ENCODE results near the gene CD226. TPM values are rescaled to one million over a fixed set of nuclear protein-coding genes. Genes with fewer than 3 reads are reported as not detected.
"Not testable (repeated sequence)": the region's sequence is repeated elsewhere in the genome, so short reads cannot be mapped to it uniquely, and the experiment has no call there.

CD226 gene
- total and polyA plus RNA-seq, 9 donors: 0.17 to 1.5 (median 1.2) TPM

DNA sequence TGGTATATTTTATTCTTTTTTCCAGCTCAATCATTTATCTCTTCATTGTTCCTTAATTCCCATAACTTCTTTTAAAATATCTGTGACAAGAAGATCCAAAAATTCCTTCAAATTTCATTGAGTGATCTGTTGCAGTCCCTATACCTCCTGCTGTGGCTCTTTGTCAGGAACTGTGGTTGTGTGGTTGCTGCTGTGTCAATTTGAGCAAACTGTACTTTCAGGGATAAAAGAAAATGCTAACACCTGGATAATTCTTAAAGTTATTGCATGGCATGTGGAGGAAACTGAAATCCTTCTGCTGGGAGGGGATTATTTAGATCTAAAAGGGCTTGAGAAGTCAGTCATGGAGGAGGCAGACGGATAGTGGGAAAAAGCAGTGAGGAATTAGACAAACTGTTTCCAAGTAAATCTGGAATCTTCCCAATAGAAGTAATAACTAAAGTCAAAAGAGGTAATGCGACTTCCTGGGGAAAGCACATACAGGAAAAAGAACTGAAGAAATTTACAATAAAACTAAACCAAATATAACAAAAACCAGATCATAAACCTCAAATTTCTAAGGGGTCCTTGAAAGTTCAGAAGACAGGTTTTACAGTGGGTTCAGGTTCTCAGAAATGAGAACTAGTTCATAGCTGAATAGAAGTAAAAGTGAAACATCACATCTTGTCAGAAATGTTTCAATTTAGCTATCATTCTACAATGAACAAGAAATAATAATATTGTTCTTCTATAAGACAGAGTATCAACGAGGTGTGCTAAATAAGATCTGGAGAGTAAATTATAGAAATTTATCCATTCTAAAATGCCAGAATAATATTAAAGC, 33.5 kb upstream of the CD226 start:
- H3K27me3 ChIP-seq: no peaks in the 10 kb centered on the region
- H3K4me3 ChIP-seq: no peak overlapping the region
- H3K27ac ChIP-seq: no peak overlapping the region
- intact Hi-C loops (cut with DNase I): no loop called here
- H3K36me3 ChIP-seq: no peaks in the 10 kb centered on the region
- peaks cover 0 to 5% of the 10 kb centered on the region in 2 donors for H3K9me3 ChIP-seq
- no peak for TF ChIP-seq EP300 (IDR thresholded peaks at IDR 0.05)
- TF ChIP-seq CTCF (IDR thresholded peaks at IDR 0.05): no peak
- TF ChIP-seq POLR2A (IDR thresholded peaks at IDR 0.05): no peak
- H3K4me1 ChIP-seq (ENCODE audit: insufficient read depth): no peaks in the 10 kb centered on the region
- DNase-seq: no peak
- 30 to 41% (median 35%) methylated on average over 3 of the region's 3 CpGs for WGBS, 3 donors

DNA sequence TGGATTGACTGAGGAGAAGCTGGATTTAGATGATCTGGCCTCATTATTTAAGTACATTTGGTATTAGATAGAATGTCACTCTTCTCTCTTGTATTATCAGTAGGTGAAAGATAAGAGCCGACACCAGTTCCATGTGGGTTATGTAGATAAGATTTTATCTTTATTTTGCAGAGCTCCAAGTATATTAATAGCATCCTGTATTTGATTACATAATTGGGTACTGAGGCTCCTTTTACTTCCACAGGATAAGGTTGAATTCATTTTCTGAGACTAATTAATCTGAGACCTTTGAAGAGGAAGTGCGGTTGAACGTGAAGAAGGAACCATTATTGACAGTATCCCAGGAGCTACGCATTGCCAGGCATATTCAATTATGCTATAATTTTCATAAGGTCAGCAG, 32.8 kb upstream of the CD226 start:
- intact Hi-C loops (cut with DNase I): no loop called here
- no peak overlapping the region for H3K27ac ChIP-seq
- H3K4me1 ChIP-seq (ENCODE audit: insufficient read depth): no peaks in the 10 kb centered on the region
- no peak overlapping the region for H3K4me3 ChIP-seq
- TF ChIP-seq EP300 (IDR thresholded peaks at IDR 0.05) (no peak), POLR2A (IDR thresholded peaks at IDR 0.05) (no peak), CTCF (IDR thresholded peaks at IDR 0.05) (no peak)
- WGBS, 3 donors: 74 to 87% (median 77%) methylated on average over 4 of the region's 4 CpGs
- H3K27me3 ChIP-seq: no peaks in the 10 kb centered on the region
- no peak for DNase-seq
- no peaks in the 10 kb centered on the region for H3K36me3 ChIP-seq
- H3K9me3 ChIP-seq: peaks cover 0 to 5% of the 10 kb centered on the region in 2 donors

DNA sequence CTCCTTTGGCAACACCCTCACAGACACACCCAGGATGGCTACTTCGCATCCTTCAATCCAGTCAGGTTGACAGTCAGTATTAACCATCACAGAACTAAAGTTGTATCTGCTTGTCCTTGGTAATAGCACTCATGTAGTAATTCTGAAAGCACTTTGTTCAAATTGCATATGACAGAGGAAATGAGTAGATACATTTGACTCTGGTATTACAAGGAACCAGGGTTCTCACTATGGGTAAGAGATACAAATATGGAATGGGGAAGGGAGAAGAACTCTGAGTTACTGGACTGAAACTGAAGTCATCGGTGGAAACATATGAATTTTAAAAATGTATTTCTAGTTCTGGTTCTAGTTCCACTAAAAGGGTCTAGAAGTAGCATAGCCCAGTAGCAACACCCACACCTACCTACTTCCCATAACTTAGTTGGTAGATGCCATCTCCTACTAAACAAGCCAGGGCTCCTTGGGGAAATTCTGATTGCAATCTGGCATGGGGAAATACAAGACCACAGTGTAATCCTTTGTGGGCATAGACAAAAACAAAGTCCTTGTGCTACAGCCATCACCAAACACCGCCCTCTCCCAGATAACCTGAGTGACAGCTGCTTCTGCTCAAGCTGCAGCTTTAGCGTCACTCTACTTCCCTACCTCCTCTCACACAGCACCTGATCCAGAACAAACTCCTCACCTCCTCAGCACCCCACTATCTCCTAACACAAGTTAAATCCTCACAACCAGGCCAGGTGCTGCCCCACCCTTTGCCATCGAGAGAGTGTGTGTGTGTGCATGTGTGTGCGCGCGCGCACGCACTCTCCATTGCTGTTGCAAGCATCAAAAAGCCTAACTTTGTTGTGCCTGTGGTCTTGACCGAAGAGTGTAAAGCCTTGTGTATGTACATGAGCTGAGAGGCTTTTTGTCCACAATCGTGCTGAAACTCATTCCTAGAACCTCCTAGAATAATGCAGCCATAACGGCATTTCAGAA, 31.4 kb upstream of the CD226 start:
- no peaks in the 10 kb centered on the region for H3K4me1 ChIP-seq (ENCODE audit: insufficient read depth)
- no peak for TF ChIP-seq CTCF (IDR thresholded peaks at IDR 0.05)
- no peak for TF ChIP-seq EP300 (IDR thresholded peaks at IDR 0.05)
- TF ChIP-seq POLR2A (IDR thresholded peaks at IDR 0.05): no peak
- peaks cover 0 to 5% of the 10 kb centered on the region in 2 donors for H3K9me3 ChIP-seq
- H3K27me3 ChIP-seq: no peaks in the 10 kb centered on the region
- H3K27ac ChIP-seq: no peak overlapping the region
- H3K36me3 ChIP-seq: no peaks in the 10 kb centered on the region
- intact Hi-C loops (cut with DNase I): no loop called here
- 87 to 90% (median 89%) methylated on average over 13 of the region's 13 CpGs for WGBS, 3 donors
- no peak for DNase-seq
- no peak overlapping the region for H3K4me3 ChIP-seq

DNA sequence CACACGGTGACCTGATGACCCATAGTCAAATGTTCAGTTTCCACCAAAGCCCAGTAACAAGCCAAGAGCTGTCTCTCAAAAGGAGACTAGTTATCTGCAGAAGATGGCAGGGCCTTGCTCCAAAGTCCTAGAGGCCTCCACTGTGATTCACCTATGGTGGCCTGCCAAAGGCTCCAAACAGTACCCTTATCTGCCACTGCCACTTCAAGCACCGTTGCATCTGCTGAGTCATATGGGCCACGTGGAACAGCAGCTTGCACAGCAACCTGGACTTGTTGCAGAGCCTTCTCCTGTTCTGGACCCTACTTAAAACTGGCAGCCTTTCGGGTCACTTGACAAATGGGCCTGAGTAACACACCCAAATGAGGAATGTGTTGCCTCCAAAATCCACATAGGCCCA, 27.6 kb upstream of the CD226 start:
- intact Hi-C loops (cut with DNase I); H3K9me3 ChIP-seq; DNase-seq; H3K27ac ChIP-seq; H3K27me3 ChIP-seq; H3K4me3 ChIP-seq; H3K4me1 ChIP-seq (ENCODE audit: insufficient read depth); H3K36me3 ChIP-seq: not testable (repeated sequence)
- 90 to 93% (median 93%) methylated on average over 4 of the region's 4 CpGs for WGBS, 3 donors
